Stimulated activated effector memory CD8-positive, alpha-beta T cell treated with anti-CD3 and anti-CD28 coated beads, Interleukin-12 subunit alpha, Interleukin-12 subunit beta, amount 100 ng/mL, for 72 hours (primary cell): ENCODE results near the gene SCAANT1.

Experiments used
- ATAC-seq: fragments of 150-1000 bp; cut with Tn5 transposase; 2 replicates; pipeline ENCODE4 v1.10.0; 2021
- DNase-seq, 2 donors: peaks; one replicate each; pipeline ENCODE4 v3.0.0; 2021 to 2022; ENCODE audit warnings: low spot score in 2 of 2
- H3K27ac Mint-ChIP-seq: one replicate; pipeline ENCODE4 v1.8.0; 2022; ENCODE audit warnings: mild to moderate bottlenecking, mixed read lengths
- H3K36me3 Mint-ChIP-seq: one replicate; pipeline ENCODE4 v1.8.0; 2022; ENCODE audit warnings: mild to moderate bottlenecking, mixed read lengths
- H3K4me1 Mint-ChIP-seq: one replicate; pipeline ENCODE4 v1.8.0; 2022; ENCODE audit warnings: mixed read lengths
- H3K4me3 Mint-ChIP-seq: one replicate; pipeline ENCODE4 v1.8.0; 2022; ENCODE audit warnings: mild to moderate bottlenecking, mixed read lengths
- H3K9me3 Mint-ChIP-seq: one replicate; pipeline ENCODE4 v1.8.0; 2022; ENCODE audit warnings: mixed read lengths

The SCAANT1 gene

GRCh38 chr3:63911873-63912767 is at the start of gene SCAANT1:
SCAANT1 (minus strand) TSS chr3:63912383.
- H3K4me1 Mint-ChIP-seq, result peaks cover 43% of the 10 kb centered on the region
- peak; percentile 68 to 88 for DNase-seq
- H3K27ac Mint-ChIP-seq, result peak within 1 kb of the TSS; percentile 93
- no peaks in the 10 kb centered on the region for H3K9me3 Mint-ChIP-seq
- ATAC-seq, result peak; percentile 82
- peak within 1 kb of the TSS; percentile 85 for H3K4me3 Mint-ChIP-seq
- H3K36me3 Mint-ChIP-seq, result peaks cover 61% of the 10 kb centered on the region

- H3K9me3 Mint-ChIP-seq, result no peaks in the 10 kb centered on the region
- H3K4me1 Mint-ChIP-seq, result peaks cover 52% of the 10 kb centered on the region
- ATAC-seq (peak; percentile 85), DNase-seq (no peak)
- H3K4me3 Mint-ChIP-seq, result no peak overlapping the region
- peak overlapping the region; percentile 46 for H3K27ac Mint-ChIP-seq
- peaks cover 19% of the 10 kb centered on the region for H3K36me3 Mint-ChIP-seq
These were observed 49.7 kb upstream of the SCAANT1 start for GRCh38 chr3:63961891-63962290.

- no peak for ATAC-seq
- Mint-ChIP-seq H3K27ac (peak overlapping the region; percentile 30), H3K9me3 (no peaks in the 10 kb centered on the region), H3K36me3 (peaks cover 36% of the 10 kb centered on the region), H3K4me1 (peaks cover 38% of the 10 kb centered on the region), H3K4me3 (no peak overlapping the region)
- no peak for DNase-seq
These were observed 48.0 kb upstream of the SCAANT1 start for GRCh38 chr3:63960048-63960711.

- no peaks in the 10 kb centered on the region for H3K9me3 Mint-ChIP-seq
- H3K4me3 Mint-ChIP-seq, result no peak overlapping the region
- ATAC-seq (no peak), DNase-seq (no peak)
- H3K36me3 Mint-ChIP-seq, result peaks cover 39% of the 10 kb centered on the region
- peaks cover 33% of the 10 kb centered on the region for H3K4me1 Mint-ChIP-seq
- H3K27ac Mint-ChIP-seq, result no peak overlapping the region
These were observed 47.0 kb upstream of the SCAANT1 start for GRCh38 chr3:63959146-63959545.

- H3K36me3 Mint-ChIP-seq, result peaks cover 49% of the 10 kb centered on the region
- peaks cover 44% of the 10 kb centered on the region for H3K4me1 Mint-ChIP-seq
- H3K27ac Mint-ChIP-seq, result peak overlapping the region; percentile 26
- H3K4me3 Mint-ChIP-seq, result no peak overlapping the region
- ATAC-seq (no peak), DNase-seq (no peak)
- no peaks in the 10 kb centered on the region for H3K9me3 Mint-ChIP-seq
These were observed 43.8 kb upstream of the SCAANT1 start for GRCh38 chr3:63955830-63956545.

GRCh38 chr3:63955036-63955650 is 43.0 kb upstream of the SCAANT1 start:
- Mint-ChIP-seq H3K36me3 (peaks cover 49% of the 10 kb centered on the region), H3K4me3 (no peak overlapping the region), H3K27ac (peak overlapping the region; percentile 26), H3K9me3 (no peaks in the 10 kb centered on the region), H3K4me1 (peaks cover 44% of the 10 kb centered on the region)
- no peak for ATAC-seq
- DNase-seq, result no peak

GRCh38 chr3:63954182-63954581 is 42.0 kb upstream of the SCAANT1 start:
- Mint-ChIP-seq H3K4me3 (no peak overlapping the region), H3K36me3 (peaks cover 51% of the 10 kb centered on the region), H3K4me1 (peaks cover 45% of the 10 kb centered on the region), H3K9me3 (no peaks in the 10 kb centered on the region), H3K27ac (no peak overlapping the region)
- DNase-seq, result no peak
- no peak for ATAC-seq

GRCh38 chr3:63952248-63952594 is 40.0 kb upstream of the SCAANT1 start:
- peaks cover 55% of the 10 kb centered on the region for H3K36me3 Mint-ChIP-seq
- H3K4me1 Mint-ChIP-seq, result peaks cover 52% of the 10 kb centered on the region
- no peak overlapping the region for H3K27ac Mint-ChIP-seq
- H3K9me3 Mint-ChIP-seq, result no peaks in the 10 kb centered on the region
- H3K4me3 Mint-ChIP-seq, result no peak overlapping the region
- DNase-seq (no peak), ATAC-seq (peak; percentile 95)

GRCh38 chr3:63951492-63952247 is 39.5 kb upstream of the SCAANT1 start:
- no peak for ATAC-seq
- Mint-ChIP-seq H3K9me3 (no peaks in the 10 kb centered on the region), H3K4me1 (peaks cover 57% of the 10 kb centered on the region), H3K36me3 (peaks cover 53% of the 10 kb centered on the region), H3K27ac (no peak overlapping the region), H3K4me3 (peak overlapping the region; percentile 29)
- DNase-seq, result no peak

GRCh38 chr3:63950698-63951097 is 38.5 kb upstream of the SCAANT1 start:
- H3K27ac Mint-ChIP-seq, result no peak overlapping the region
- ATAC-seq, result no peak
- H3K4me1 Mint-ChIP-seq, result peaks cover 67% of the 10 kb centered on the region
- H3K9me3 Mint-ChIP-seq, result no peaks in the 10 kb centered on the region
- H3K36me3 Mint-ChIP-seq, result peaks cover 43% of the 10 kb centered on the region
- no peak for DNase-seq
- peak overlapping the region; percentile 29 for H3K4me3 Mint-ChIP-seq

GRCh38 chr3:63949005-63949404 is 36.8 kb upstream of the SCAANT1 start:
- Mint-ChIP-seq H3K9me3 (no peaks in the 10 kb centered on the region), H3K4me3 (no peak overlapping the region), H3K4me1 (peaks cover 66% of the 10 kb centered on the region), H3K36me3 (peaks cover 40% of the 10 kb centered on the region), H3K27ac (no peak overlapping the region)
- ATAC-seq (no peak), DNase-seq (no peak)

GRCh38 chr3:63947594-63947993 is 35.4 kb upstream of the SCAANT1 start:
- H3K4me3 Mint-ChIP-seq, result no peak overlapping the region
- peaks cover 73% of the 10 kb centered on the region for H3K4me1 Mint-ChIP-seq
- DNase-seq (no peak), ATAC-seq (no peak)
- H3K27ac Mint-ChIP-seq, result peak overlapping the region; percentile 63
- peaks cover 32% of the 10 kb centered on the region for H3K36me3 Mint-ChIP-seq
- no peaks in the 10 kb centered on the region for H3K9me3 Mint-ChIP-seq

GRCh38 chr3:63946753-63947152 is 34.6 kb upstream of the SCAANT1 start:
- ATAC-seq, result no peak
- peaks cover 67% of the 10 kb centered on the region for H3K4me1 Mint-ChIP-seq

GRCh38 chr3:63945558-63946096 is 33.4 kb upstream of the SCAANT1 start:
- no peak for DNase-seq
- peak overlapping the region; percentile 63 for H3K27ac Mint-ChIP-seq
- H3K4me3 Mint-ChIP-seq, result no peak overlapping the region

More at GRCh38 chr3:63946753-63947152, 34.6 kb upstream of the SCAANT1 start:
- no peak overlapping the region for H3K4me3 Mint-ChIP-seq
- no peaks in the 10 kb centered on the region for H3K9me3 Mint-ChIP-seq
- DNase-seq, result no peak
- peaks cover 26% of the 10 kb centered on the region for H3K36me3 Mint-ChIP-seq
- H3K27ac Mint-ChIP-seq, result peak overlapping the region; percentile 63

More at GRCh38 chr3:63945558-63946096, 33.4 kb upstream of the SCAANT1 start:
- Mint-ChIP-seq H3K36me3 (peaks cover 26% of the 10 kb centered on the region), H3K9me3 (no peaks in the 10 kb centered on the region), H3K4me1 (peaks cover 56% of the 10 kb centered on the region)
- no peak for ATAC-seq
